ENCODE data around the gene IFNGR1.
"Not testable (repeated sequence)": the region's sequence is repeated elsewhere in the genome, so short reads cannot be mapped to it uniquely, and the experiment has no call there.

DNA sequence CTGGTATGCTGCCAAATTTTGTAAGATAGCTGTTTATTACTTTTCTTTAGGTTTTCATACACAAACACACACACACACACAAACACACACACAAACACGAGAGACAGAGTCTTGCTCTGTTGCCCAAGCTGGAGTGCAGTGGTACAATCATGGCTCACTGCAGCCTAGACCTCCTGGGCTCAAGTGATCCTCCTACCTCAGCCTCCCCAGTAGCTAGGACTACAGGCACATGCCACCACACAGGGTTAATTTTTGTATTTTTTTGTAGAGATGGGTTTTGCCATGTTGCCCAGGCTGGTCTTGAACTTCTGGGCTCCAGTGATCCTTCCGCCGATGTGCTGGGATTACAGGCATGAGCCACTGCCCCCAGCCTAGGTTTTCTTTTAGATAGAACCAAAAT is 3.6 kb downstream of the IFNGR1 start:
- not testable (repeated sequence) for TF ChIP-seq FOXA1 (IDR thresholded peaks at IDR 0.05); BHLHE40 (IDR thresholded peaks at IDR 0.05; ENCODE audit: borderline replicate concordance)
